ENCODE data around the gene SLC25A29. TPM values are rescaled to one million over a fixed set of nuclear protein-coding genes. Genes with fewer than 3 reads are reported as not detected.

Gene SLC25A29
- total and polyA plus RNA-seq, 2 of the 13 experiments (the other 11 are each of a cell fraction or from before 2014, with no cell fraction given): 12.2 to 17.2 TPM

GRCh38 chr14:100285021-100285912 is 21.0 kb downstream of the SLC25A29 start (continued):
- TF ChIP-seq ZNF44 (CRISPR knock-in tag; IDR thresholded peaks at IDR 0.05) (no peak), TSC22D2 (CRISPR knock-in tag; IDR thresholded peaks at IDR 0.05; ENCODE audit: borderline replicate concordance) (no peak), ZNF572 (CRISPR knock-in tag; IDR thresholded peaks at IDR 0.05) (no peak), BRCA1 (CRISPR knock-in tag; IDR thresholded peaks at IDR 0.05) (peak; percentile 73; the same call in 1 of the 2 replicates), RAD21 (CRISPR knock-in tag; IDR thresholded peaks at IDR 0.05) (peak; percentile 83), ZFP36L1 (CRISPR knock-in tag; IDR thresholded peaks at IDR 0.05) (no peak), ZNF562 (CRISPR knock-in tag; IDR thresholded peaks at IDR 0.05; ENCODE audit: borderline replicate concordance) (no peak; the same call in 1 of the 2 replicates), SIX1 (CRISPR knock-in tag; IDR thresholded peaks at IDR 0.05; ENCODE audit: borderline replicate concordance) (no peak), CHCHD3 (CRISPR knock-in tag; IDR thresholded peaks at IDR 0.05) (peak; percentile 97), ZNF569 (CRISPR knock-in tag; IDR thresholded peaks at IDR 0.05; ENCODE audit: borderline replicate concordance) (no peak), ZUFSP (CRISPR knock-in tag; IDR thresholded peaks at IDR 0.05; ENCODE audit: borderline replicate concordance) (no peak), ZBTB42 (CRISPR knock-in tag; IDR thresholded peaks at IDR 0.05) (no peak; the same call in 1 of the 2 replicates), ZNF484 (CRISPR knock-in tag; IDR thresholded peaks at IDR 0.05; ENCODE audit: borderline replicate concordance, low read depth) (0 out of 2 replicates have a peak, but pooled peaks have one; percentile 77), GTF2F1 (IDR thresholded peaks at IDR 0.05; ENCODE audit: low read length) (no peak), ATRX (CRISPR knock-in tag; IDR thresholded peaks at IDR 0.05; ENCODE audit: borderline replicate concordance) (no peak), ZNF138 (CRISPR knock-in tag; IDR thresholded peaks at IDR 0.05; ENCODE audit: low read depth) (no peak), ZNF644 (CRISPR knock-in tag; IDR thresholded peaks at IDR 0.05; ENCODE audit: low read depth) (no peak), ZNF253 (CRISPR knock-in tag; IDR thresholded peaks at IDR 0.05; ENCODE audit: borderline replicate concordance) (no peak), ZFP36L2 (CRISPR knock-in tag; IDR thresholded peaks at IDR 0.05) (no peak), NFYC (CRISPR knock-in tag; IDR thresholded peaks at IDR 0.05) (no peak), TFDP2 (CRISPR knock-in tag; IDR thresholded peaks at IDR 0.05) (peak; percentile 81), AHDC1 (CRISPR knock-in tag; IDR thresholded peaks at IDR 0.05; ENCODE audit: borderline replicate concordance) (no peak)
